Caco-2 (cell line): ENCODE data around the gene CLECL1. TPM values are rescaled to one million over a fixed set of nuclear protein-coding genes. Genes with fewer than 3 reads are reported as not detected.
A peak's percentile ranks its signal among the peaks of the same experiment; 100 is the strongest.
"Not testable (repeated sequence)": the region's sequence is repeated elsewhere in the genome, so short reads cannot be mapped to it uniquely, and the experiment has no call there.

ENCODE experiments used
- BruUV-seq: library from RNA; stranded (reverse); fragments of 400-500 nt; replicated peaks from 2 replicates; lab custom pipeline; 2021; lab: Mats Ljungman, UMichigan
- CTCF ChIA-PET: fragments of 300-600 bp; sonication (Branson Sonifier 250); formaldehyde crosslinking; loops from one replicate; lab custom pipeline; 2022; ENCODE audit warnings: antibody characterized with exemption; lab: Charles Lee
- POLR2A ChIA-PET: fragments of 300-600 bp; sonication (Branson Sonifier 250); formaldehyde crosslinking; loops from one replicate; lab custom pipeline; 2022; ENCODE audit warnings: antibody characterized with exemption; lab: Charles Lee
- DNase-seq, 2 experiments: peaks; one replicate each; pipeline versions ENCODE4 v3.0.0 to v3.0.0-alpha.2; 2020 to 2022
- H3K27me3 ChIP-seq: replicated peaks from 2 replicates; pipeline ENCODE4 v1.6.0; 2011; ENCODE audit warnings: low read length; ENCODE audit not compliant: control insufficient read depth, insufficient read depth
- H3K36me3 ChIP-seq: 2 replicates; pipeline ENCODE4 v1.5.1; 2011; ENCODE audit warnings: low read length; ENCODE audit not compliant: control insufficient read depth, insufficient read depth
- H3K4me1 ChIP-seq: fragments of 250-450 bp; sonication (Bioruptor Pico); 2 replicates; pipeline ENCODE4 v1.5.1; 2020; ENCODE audit warnings: mild to moderate bottlenecking
- H3K4me3 ChIP-seq: 2 replicates; pipeline ENCODE4 v1.5.1; 2011; ENCODE audit warnings: low read depth, mild to moderate bottlenecking, control low read depth, low read length
- H3K9me3 ChIP-seq: fragments of 250-450 bp; sonication (Bioruptor Pico); 2 replicates; pipeline ENCODE4 v1.5.1; 2020; ENCODE audit warnings: mild to moderate bottlenecking, moderate library complexity
- H3K27ac Mint-ChIP-seq: one replicate; pipeline ENCODE4 v1.8.0; 2022; ENCODE audit warnings: mixed read lengths; ENCODE audit not compliant: unreplicated experiment
- H3K27me3 Mint-ChIP-seq: one replicate; pipeline ENCODE4 v1.8.0; 2022; ENCODE audit warnings: mixed read lengths; ENCODE audit not compliant: insufficient read depth, unreplicated experiment
- H3K36me3 Mint-ChIP-seq: one replicate; pipeline ENCODE4 v1.8.0; 2022; ENCODE audit warnings: mild to moderate bottlenecking, mixed read lengths; ENCODE audit not compliant: insufficient read depth, unreplicated experiment
- H3K4me1 Mint-ChIP-seq: one replicate; pipeline ENCODE4 v1.8.0; 2022; ENCODE audit warnings: low read depth, mixed read lengths; ENCODE audit not compliant: unreplicated experiment
- H3K4me3 Mint-ChIP-seq: one replicate; pipeline ENCODE4 v1.8.0; 2022; ENCODE audit warnings: mild to moderate bottlenecking, moderate library complexity, mixed read lengths; ENCODE audit not compliant: unreplicated experiment
- H3K9me3 Mint-ChIP-seq: one replicate; pipeline ENCODE4 v1.8.0; 2022; ENCODE audit warnings: mixed read lengths; ENCODE audit not compliant: unreplicated experiment
- CTCF ChIP-seq, 2 experiments: fragments of 200-600 bp in 1 of 2; IDR thresholded peaks; 1 replicate in 1 of 2; 2 replicates in 1 of 2; pipeline versions ENCODE4 v1.5.1 to v1.8.0; 2011 to 2022; ENCODE audit warnings: antibody characterized with exemption in 1 of 2, control low read depth in 1 of 2, inconsistent platforms in 1 of 2, low read depth in 1 of 2, low read length in 1 of 2, mild to moderate bottlenecking in 1 of 2, moderate library complexity in 1 of 2; ENCODE audit not compliant: insufficient read depth in 1 of 2, severe bottlenecking in 1 of 2, unreplicated experiment in 1 of 2
- intact Hi-C: fragments of 100-400 bp; cut with micrococcal nuclease; formaldehyde crosslinking; loops from one replicate; pipeline ENCODE4 v1.10.0; 2022; ENCODE audit not compliant: unreplicated experiment
- total RNA-seq: library from RNA; stranded (reverse); gene quantifications from 2 replicates; pipeline ENCODE4 v1.2.3, GENCODE V29; 2022

CLECL1 gene
- total RNA-seq, 1 experiment from 2014 or later, result not detected

GRCh38 chr12:9707864-9708808 is 24.8 kb downstream of the CLECL1 start:
- H3K4me3 Mint-ChIP-seq, result no peak overlapping the region
- H3K27ac Mint-ChIP-seq, result no peak overlapping the region
- Histone ChIP-seq H3K4me3 (no peak overlapping the region), H3K9me3 (no peaks in the 10 kb centered on the region), H3K36me3 (no peaks in the 10 kb centered on the region), H3K27me3 (no peaks in the 10 kb centered on the region), H3K4me1 (peaks cover 4% of the 10 kb centered on the region)
- H3K36me3 Mint-ChIP-seq, result no peaks in the 10 kb centered on the region
- no peaks in the 10 kb centered on the region for H3K9me3 Mint-ChIP-seq
- peaks cover 9% of the 10 kb centered on the region for H3K4me1 Mint-ChIP-seq
- H3K27me3 Mint-ChIP-seq, result no peaks in the 10 kb centered on the region
- ChIA-PET CTCF (interaction anchor here (0.5 to 1.6 kb wide), 10 partner anchors 38 to 759 kb away, joined by 3 to 9 read pairs (median 4); partner anchors contain the start of genes CLEC2D and M6PR), POLR2A (no interaction called here)
- no TSS peak for BruUV-seq
- peak; percentile 54 to 64 for DNase-seq
- peak; percentile 96 to 98 for TF ChIP-seq CTCF (IDR thresholded peaks at IDR 0.05; ENCODE audit: insufficient read depth in 1 of 2, low read depth in 1 of 2, low read length in 1 of 2, severe bottlenecking in 1 of 2, unreplicated experiment in 1 of 2)
- intact Hi-C loops, result loop anchor here (1.0 to 5.0 kb wide), 4 partner anchors 74 to 377 kb away; no protein-coding TSS in a partner anchor

- intact Hi-C loops, result loop anchor here (5.0 kb wide), 1 partner anchor 330 kb away; no protein-coding TSS in a partner anchor
- H3K36me3 ChIP-seq, result no peaks in the 10 kb centered on the region
- no peaks in the 10 kb centered on the region for H3K9me3 ChIP-seq
- H3K4me3 Mint-ChIP-seq, result no peak overlapping the region
- H3K4me1 Mint-ChIP-seq, result peaks cover 9% of the 10 kb centered on the region
- CTCF ChIA-PET, result interaction anchor here (0.9 kb wide), 1 partner anchor 376 kb away, joined by 3 read pairs; no protein-coding TSS in a partner anchor
- no peaks in the 10 kb centered on the region for H3K9me3 Mint-ChIP-seq
- no peaks in the 10 kb centered on the region for H3K36me3 Mint-ChIP-seq
- POLR2A ChIA-PET, result no interaction called here
- H3K27me3 ChIP-seq, result no peaks in the 10 kb centered on the region
- H3K4me3 ChIP-seq, result no peak overlapping the region
- H3K27me3 Mint-ChIP-seq, result peaks cover 5% of the 10 kb centered on the region
- H3K27ac Mint-ChIP-seq, result no peak overlapping the region
- no TSS peak for BruUV-seq
- H3K4me1 ChIP-seq, result peaks cover 4% of the 10 kb centered on the region
- no peak for DNase-seq
- no peak for TF ChIP-seq CTCF (IDR thresholded peaks at IDR 0.05; ENCODE audit: insufficient read depth in 1 of 2, low read depth in 1 of 2, low read length in 1 of 2, severe bottlenecking in 1 of 2, unreplicated experiment in 1 of 2)
These were observed 25.5 kb downstream of the CLECL1 start for GRCh38 chr12:9707356-9707755.

- ChIA-PET CTCF (interaction anchor here (0.6 kb wide), 1 partner anchor 314 kb away, joined by 3 read pairs; no protein-coding TSS in a partner anchor), POLR2A (no interaction called here)
- Mint-ChIP-seq H3K9me3 (no peaks in the 10 kb centered on the region), H3K4me1 (no peaks in the 10 kb centered on the region), H3K4me3 (no peak overlapping the region), H3K27ac (no peak overlapping the region), H3K36me3 (no peaks in the 10 kb centered on the region), H3K27me3 (peaks cover 7% of the 10 kb centered on the region)
- no peak for TF ChIP-seq CTCF (IDR thresholded peaks at IDR 0.05; ENCODE audit: insufficient read depth in 1 of 2, low read depth in 1 of 2, low read length in 1 of 2, severe bottlenecking in 1 of 2, unreplicated experiment in 1 of 2)
- no peaks in the 10 kb centered on the region for H3K36me3 ChIP-seq
- H3K4me1 ChIP-seq, result no peaks in the 10 kb centered on the region
- no TSS peak for BruUV-seq
- no peaks in the 10 kb centered on the region; the same call in 1 of the 2 replicates for H3K27me3 ChIP-seq
- H3K9me3 ChIP-seq, result no peaks in the 10 kb centered on the region
- H3K4me3 ChIP-seq, result no peak overlapping the region
- DNase-seq, result no peak
- intact Hi-C loops, result loop anchor here (5.0 kb wide), 1 partner anchor 329 kb away; no protein-coding TSS in a partner anchor
These were observed 26.7 kb downstream of the CLECL1 start for GRCh38 chr12:9706086-9706685.

DNA sequence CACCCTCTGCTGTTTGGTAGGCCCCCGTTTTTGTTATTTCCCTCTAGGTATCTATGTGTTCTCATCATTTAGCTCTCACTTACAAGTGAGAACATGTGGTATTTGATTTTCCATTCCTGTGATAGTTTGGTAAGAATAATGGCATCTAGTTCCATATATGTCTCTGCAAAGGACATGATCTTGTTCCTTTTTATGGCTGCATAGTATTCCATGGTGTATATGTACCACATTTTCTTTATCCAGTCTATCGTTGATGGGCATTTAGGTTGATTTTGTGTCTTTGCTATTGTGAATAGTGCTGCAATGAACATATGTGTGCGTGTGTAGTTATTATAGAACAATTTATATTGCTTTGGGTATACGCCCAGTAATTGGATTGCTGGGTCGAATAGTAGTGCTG is 28.3 kb downstream of the CLECL1 start:
- H3K27me3 ChIP-seq, H3K36me3 Mint-ChIP-seq, H3K9me3 ChIP-seq, POLR2A ChIA-PET, H3K4me1 ChIP-seq, H3K36me3 ChIP-seq, CTCF ChIA-PET, H3K9me3 Mint-ChIP-seq, H3K4me1 Mint-ChIP-seq, H3K27ac Mint-ChIP-seq, H3K4me3 Mint-ChIP-seq, H3K27me3 Mint-ChIP-seq, H3K4me3 ChIP-seq, BruUV-seq, DNase-seq, intact Hi-C loops: not testable (repeated sequence)
